H9 (cell line): ENCODE data around the gene KRTAP10-5. TPM values are rescaled to one million over a fixed set of nuclear protein-coding genes. Genes with fewer than 3 reads are reported as not detected.

ENCODE experiments used
- DNase-seq: peaks from one replicate; pipeline ENCODE4 v3.0.0-alpha.2; 2017
- H2AFZ ChIP-seq: one replicate; pipeline ENCODE4 v1.6.1; 2013; ENCODE audit warnings: mild to moderate bottlenecking, low read length, control low read depth, moderate library complexity
- H2AK5ac ChIP-seq: 2 replicates; pipeline ENCODE4 v1.6.1; 2013; ENCODE audit warnings: low read length, control low read depth, mixed read lengths; ENCODE audit not compliant: insufficient read length
- H2BK120ac ChIP-seq: one replicate; pipeline ENCODE4 v1.6.1; 2013; ENCODE audit warnings: low read depth, mild to moderate bottlenecking, low read length, control low read depth, inconsistent platforms; ENCODE audit not compliant: poor library complexity, severe bottlenecking
- H2BK12ac ChIP-seq: 2 replicates; pipeline ENCODE4 v1.6.1; 2013; ENCODE audit warnings: low read length, control low read depth, mixed read lengths, low read depth; ENCODE audit not compliant: insufficient read length
- H2BK15ac ChIP-seq: 2 replicates; pipeline ENCODE4 v1.6.1; 2013; ENCODE audit warnings: low read depth, low read length, control low read depth
- H2BK20ac ChIP-seq: one replicate; pipeline ENCODE4 v1.6.1; 2013; ENCODE audit warnings: low read depth, mild to moderate bottlenecking, low read length, control low read depth, inconsistent platforms; ENCODE audit not compliant: poor library complexity, severe bottlenecking
- H2BK5ac ChIP-seq: 2 replicates; pipeline ENCODE4 v1.6.1; 2013; ENCODE audit warnings: low read length, control low read depth, mixed read lengths; ENCODE audit not compliant: insufficient read length
- H3K14ac ChIP-seq: 2 replicates; pipeline ENCODE4 v1.6.1; 2013; ENCODE audit warnings: low read length, control low read depth; ENCODE audit not compliant: insufficient read depth
- H3K18ac ChIP-seq: 2 replicates; pipeline ENCODE4 v1.6.1; 2013; ENCODE audit warnings: low read depth, mild to moderate bottlenecking, mixed read lengths, low read length, control low read depth; ENCODE audit not compliant: insufficient read length
- H3K23ac ChIP-seq: 2 replicates; pipeline ENCODE4 v1.6.1; 2013; ENCODE audit warnings: low read length, control low read depth, mixed read lengths, low read depth; ENCODE audit not compliant: insufficient read length
- H3K23me2 ChIP-seq: 2 replicates; pipeline ENCODE4 v1.6.1; 2013; ENCODE audit warnings: low read depth, mild to moderate bottlenecking, mixed read lengths, low read length, control low read depth; ENCODE audit not compliant: insufficient read length, poor library complexity, severe bottlenecking
- H3K27ac ChIP-seq: 2 replicates; pipeline ENCODE4 v1.5.1; 2013; ENCODE audit warnings: low read length, control low read depth, mixed read lengths, low read depth; ENCODE audit not compliant: insufficient read length
- H3K27me3 ChIP-seq: 2 replicates; pipeline ENCODE4 v1.6.1; 2013; ENCODE audit warnings: low read length, control low read depth, inconsistent platforms; ENCODE audit not compliant: insufficient read depth
- H3K4ac ChIP-seq: 2 replicates; pipeline ENCODE4 v1.6.1; 2013; ENCODE audit warnings: low read depth, mild to moderate bottlenecking, control low read depth, inconsistent platforms, low read length, moderate library complexity
- H3K4me1 ChIP-seq: 2 replicates; pipeline ENCODE4 v1.6.1; 2013; ENCODE audit warnings: low read length, control low read depth, inconsistent platforms; ENCODE audit not compliant: insufficient read depth
- H3K4me2 ChIP-seq: 2 replicates; pipeline ENCODE4 v1.6.1; 2013; ENCODE audit warnings: low read length, control low read depth, mixed read lengths; ENCODE audit not compliant: insufficient read length, insufficient read depth
- H3K56ac ChIP-seq: 2 replicates; pipeline ENCODE4 v1.6.1; 2013; ENCODE audit warnings: low read depth, mild to moderate bottlenecking, mixed read lengths, low read length, control low read depth; ENCODE audit not compliant: insufficient read length
- H3K79me1 ChIP-seq: 2 replicates; pipeline ENCODE4 v1.6.1; 2013; ENCODE audit warnings: low read depth, mild to moderate bottlenecking, moderate library complexity, low read length, control low read depth, inconsistent platforms; ENCODE audit not compliant: insufficient read depth, poor library complexity, severe bottlenecking
- H3K79me2 ChIP-seq: 2 replicates; pipeline ENCODE4 v1.6.1; 2013; ENCODE audit warnings: low read length, control low read depth, inconsistent platforms; ENCODE audit not compliant: insufficient read depth
- H3K9ac ChIP-seq: 2 replicates; pipeline ENCODE4 v1.6.1; 2013; ENCODE audit warnings: low read length, control low read depth, mixed read lengths; ENCODE audit not compliant: insufficient read length; ENCODE audit errors: extremely low read depth
- H3K9me3 ChIP-seq: one replicate; pipeline ENCODE4 v1.6.1; 2013; ENCODE audit warnings: low read depth, low read length, inconsistent platforms; ENCODE audit not compliant: control insufficient read depth
- H3T11ph ChIP-seq: one replicate; pipeline ENCODE4 v1.6.1; 2013; ENCODE audit warnings: mild to moderate bottlenecking, low read length, control low read depth, inconsistent platforms
- H4K20me1 ChIP-seq: one replicate; pipeline ENCODE4 v1.6.1; 2013; ENCODE audit not compliant: control insufficient read depth, insufficient read length, insufficient read depth
- H4K5ac ChIP-seq: 2 replicates; pipeline ENCODE4 v1.6.1; 2013; ENCODE audit warnings: low read depth, mild to moderate bottlenecking, mixed read lengths, low read length, control low read depth; ENCODE audit not compliant: insufficient read length
- H4K8ac ChIP-seq: replicated peaks from 2 replicates; pipeline ENCODE4 v1.6.1; 2013; ENCODE audit warnings: low read length, control low read depth, mixed read lengths, low read depth; ENCODE audit not compliant: insufficient read length
- H4K91ac ChIP-seq: 2 replicates; pipeline ENCODE4 v1.6.1; 2013; ENCODE audit warnings: low read depth, mild to moderate bottlenecking, moderate library complexity, mixed read lengths, low read length, control low read depth; ENCODE audit not compliant: insufficient read length
- H3K27ac Mint-ChIP-seq, 3 experiments: 2 replicates in 2 of 3; 3 replicates in 1 of 3; pipeline ENCODE4 v1.8.0; 2020 to 2021; ENCODE audit warnings: mixed read lengths in 3 of 3, mild to moderate bottlenecking in 1 of 3, moderate library complexity in 1 of 3
- H3K27me3 Mint-ChIP-seq: 2 replicates; pipeline ENCODE4 v1.8.0; 2021; ENCODE audit warnings: low read depth, mild to moderate bottlenecking, moderate library complexity, mixed read lengths
- H3K36me3 Mint-ChIP-seq, 3 experiments: 2 replicates in 2 of 3; 3 replicates in 1 of 3; pipeline ENCODE4 v1.8.0; 2020 to 2021; ENCODE audit warnings: low read depth in 3 of 3, mixed read lengths in 3 of 3; ENCODE audit not compliant: insufficient read depth in 1 of 3
- H3K4me1 Mint-ChIP-seq, 2 experiments: 2 replicates each; pipeline ENCODE4 v1.8.0; 2020; ENCODE audit warnings: mixed read lengths in 2 of 2
- H3K4me3 Mint-ChIP-seq, 2 experiments: 2 replicates in 1 of 2; 3 replicates in 1 of 2; pipeline ENCODE4 v1.8.0; 2020 to 2021; ENCODE audit warnings: mild to moderate bottlenecking in 2 of 2, mixed read lengths in 2 of 2, moderate library complexity in 1 of 2
- H3K9me3 Mint-ChIP-seq, 2 experiments: 2 replicates in 1 of 2; 3 replicates in 1 of 2; pipeline ENCODE4 v1.8.0; 2020; ENCODE audit warnings: mild to moderate bottlenecking in 2 of 2, mixed read lengths in 2 of 2, moderate library complexity in 1 of 2
- WGBS: extraction: QIAGEN DNeasy Blood & Tissue Kit; methylation state at CpG from one replicate; pipeline ENCODE4 v1.1.7; 2013; ENCODE audit warnings: missing lambda C conversion rate, low lambda C conversion rate, mixed read lengths; ENCODE audit not compliant: insufficient read length; ENCODE audit errors: extremely low coverage; 5-methylcytosine and 5-hydroxymethylcytosine counted together
- total RNA-seq: library from RNA; stranded (reverse); gene quantifications from 2 replicates; pipeline ENCODE4 v1.2.1, GENCODE V29; 2021
- TF ChIP-seq, protein P1 (sequence below): fragments of 200-600 bp; sonication (generic); conservative IDR thresholded peaks from 3 replicates; pipeline ENCODE4 v1.8.0; 2021; ENCODE audit warnings: antibody characterized with exemption, mild to moderate bottlenecking

The KRTAP10-5 gene
- total RNA-seq, 1 experiment from 2014 or later: not detected

DNA sequence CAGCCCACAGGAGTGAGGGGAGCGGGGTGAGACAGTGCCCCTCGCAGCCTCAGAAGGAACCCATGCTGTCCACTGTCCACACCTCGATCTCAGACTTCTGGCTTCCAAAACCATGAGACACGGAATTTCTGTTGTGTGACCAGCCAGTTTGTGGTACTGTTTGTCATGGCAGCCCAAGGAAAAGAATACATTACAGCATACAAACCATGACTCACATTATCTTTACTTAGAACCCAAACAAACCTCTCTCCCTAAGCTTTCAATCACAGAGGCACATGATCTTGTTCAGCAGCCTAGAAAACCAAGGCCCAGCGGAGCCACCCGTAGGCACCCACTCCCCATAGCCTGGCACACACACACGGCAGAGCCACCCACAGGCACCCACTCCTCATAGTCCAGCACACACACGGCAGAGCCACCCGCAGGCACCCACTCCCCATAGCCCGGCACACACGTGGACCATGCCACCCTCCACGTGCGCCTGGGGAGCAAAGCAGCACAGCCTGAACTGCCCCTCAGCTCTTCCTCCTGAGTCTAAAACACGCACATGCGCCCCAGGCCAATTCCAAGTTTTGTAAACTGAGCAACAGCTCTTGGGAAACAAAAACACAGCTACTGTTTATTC lies 7.3 kb downstream of the KRTAP10-5 start:
- no peak overlapping the region for H4K5ac ChIP-seq
- H3K18ac ChIP-seq: no peak overlapping the region
- no peak overlapping the region for H2BK15ac ChIP-seq
- no peaks in the 10 kb centered on the region for H3K23me2 ChIP-seq
- H3K14ac ChIP-seq: no peak overlapping the region
- H3T11ph ChIP-seq: no peak overlapping the region
- H3K27me3 ChIP-seq: no peaks in the 10 kb centered on the region
- no peak overlapping the region for H3K27ac ChIP-seq
- H3K56ac ChIP-seq: no peak overlapping the region
- no peak overlapping the region for H2BK5ac ChIP-seq
- no peaks in the 10 kb centered on the region for H4K20me1 ChIP-seq
- no peaks in the 10 kb centered on the region for H3K4me1 ChIP-seq
- Mint-ChIP-seq H3K9me3 (peaks cover 33 to 34% of the 10 kb centered on the region in 2 experiments), H3K4me3 (no peak overlapping the region), H3K4me1 (peaks cover 5 to 12% of the 10 kb centered on the region in 2 experiments), H3K27me3 (peaks cover 23% of the 10 kb centered on the region), H3K36me3 (peaks cover 3 to 35% (median 15%) of the 10 kb centered on the region in 3 experiments; a peak in 5 of 7 replicates), H3K27ac (no peak overlapping the region; a peak in 1 of 7 replicates)
- no peaks in the 10 kb centered on the region for H3K79me2 ChIP-seq
- H2BK20ac ChIP-seq: no peak overlapping the region
- H3K79me1 ChIP-seq: no peaks in the 10 kb centered on the region
- no peak for DNase-seq
- H2BK12ac ChIP-seq: no peak overlapping the region
- H2BK120ac ChIP-seq: no peak overlapping the region
- H3K23ac ChIP-seq: no peak overlapping the region
- H3K4me2 ChIP-seq: no peak overlapping the region
- no peak overlapping the region for H3K9ac ChIP-seq
- TF ChIP-seq, protein P1, sequence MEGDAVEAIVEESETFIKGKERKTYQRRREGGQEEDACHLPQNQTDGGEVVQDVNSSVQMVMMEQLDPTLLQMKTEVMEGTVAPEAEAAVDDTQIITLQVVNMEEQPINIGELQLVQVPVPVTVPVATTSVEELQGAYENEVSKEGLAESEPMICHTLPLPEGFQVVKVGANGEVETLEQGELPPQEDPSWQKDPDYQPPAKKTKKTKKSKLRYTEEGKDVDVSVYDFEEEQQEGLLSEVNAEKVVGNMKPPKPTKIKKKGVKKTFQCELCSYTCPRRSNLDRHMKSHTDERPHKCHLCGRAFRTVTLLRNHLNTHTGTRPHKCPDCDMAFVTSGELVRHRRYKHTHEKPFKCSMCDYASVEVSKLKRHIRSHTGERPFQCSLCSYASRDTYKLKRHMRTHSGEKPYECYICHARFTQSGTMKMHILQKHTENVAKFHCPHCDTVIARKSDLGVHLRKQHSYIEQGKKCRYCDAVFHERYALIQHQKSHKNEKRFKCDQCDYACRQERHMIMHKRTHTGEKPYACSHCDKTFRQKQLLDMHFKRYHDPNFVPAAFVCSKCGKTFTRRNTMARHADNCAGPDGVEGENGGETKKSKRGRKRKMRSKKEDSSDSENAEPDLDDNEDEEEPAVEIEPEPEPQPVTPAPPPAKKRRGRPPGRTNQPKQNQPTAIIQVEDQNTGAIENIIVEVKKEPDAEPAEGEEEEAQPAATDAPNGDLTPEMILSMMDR: no peak
- H2AK5ac ChIP-seq: no peak overlapping the region
- no peak overlapping the region for H3K4ac ChIP-seq
- H4K8ac ChIP-seq: no peak overlapping the region
- no CpG with 5 or more reads among the region's 15 CpGs for WGBS
- no peaks in the 10 kb centered on the region for H3K9me3 ChIP-seq
- H2AFZ ChIP-seq: no peak overlapping the region
- H4K91ac ChIP-seq: no peak overlapping the region
